ENCODE data around the gene SMIM7.

DNA sequence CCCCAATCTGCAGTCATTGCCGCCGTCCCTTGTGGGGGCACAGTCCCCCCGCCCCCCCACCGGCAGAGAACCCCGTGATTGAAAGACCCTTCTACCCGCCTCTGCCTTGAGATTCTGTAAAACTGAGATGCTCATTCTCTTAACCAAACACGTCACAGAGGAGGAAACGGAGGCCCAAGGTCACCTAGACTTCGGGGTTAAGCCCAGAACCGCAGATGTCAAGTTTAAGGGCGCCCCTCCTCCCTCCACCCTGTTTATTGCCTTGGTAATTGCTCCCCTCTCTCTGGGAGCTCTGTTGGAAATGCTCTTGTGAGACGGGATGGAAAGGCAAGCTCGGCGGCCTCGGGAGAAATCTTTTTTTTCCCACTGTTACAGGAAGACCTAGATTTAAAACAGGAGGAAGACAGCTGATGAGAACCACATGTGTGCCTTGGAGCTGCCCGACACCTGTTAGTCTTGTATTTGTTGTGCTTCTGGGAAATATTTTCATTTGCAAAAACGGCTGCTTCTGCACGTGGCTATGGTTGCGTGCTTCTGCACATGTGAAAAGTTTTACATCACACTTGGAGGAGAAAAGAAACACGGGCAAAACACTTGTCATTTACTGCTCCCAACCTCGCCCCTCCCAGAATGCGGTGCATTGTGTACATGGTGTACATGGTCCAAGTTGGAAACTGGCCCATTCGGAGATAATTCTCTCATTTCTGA is 30.8 kb downstream of the SMIM7 start:
- TF ChIP-seq, protein P1, sequence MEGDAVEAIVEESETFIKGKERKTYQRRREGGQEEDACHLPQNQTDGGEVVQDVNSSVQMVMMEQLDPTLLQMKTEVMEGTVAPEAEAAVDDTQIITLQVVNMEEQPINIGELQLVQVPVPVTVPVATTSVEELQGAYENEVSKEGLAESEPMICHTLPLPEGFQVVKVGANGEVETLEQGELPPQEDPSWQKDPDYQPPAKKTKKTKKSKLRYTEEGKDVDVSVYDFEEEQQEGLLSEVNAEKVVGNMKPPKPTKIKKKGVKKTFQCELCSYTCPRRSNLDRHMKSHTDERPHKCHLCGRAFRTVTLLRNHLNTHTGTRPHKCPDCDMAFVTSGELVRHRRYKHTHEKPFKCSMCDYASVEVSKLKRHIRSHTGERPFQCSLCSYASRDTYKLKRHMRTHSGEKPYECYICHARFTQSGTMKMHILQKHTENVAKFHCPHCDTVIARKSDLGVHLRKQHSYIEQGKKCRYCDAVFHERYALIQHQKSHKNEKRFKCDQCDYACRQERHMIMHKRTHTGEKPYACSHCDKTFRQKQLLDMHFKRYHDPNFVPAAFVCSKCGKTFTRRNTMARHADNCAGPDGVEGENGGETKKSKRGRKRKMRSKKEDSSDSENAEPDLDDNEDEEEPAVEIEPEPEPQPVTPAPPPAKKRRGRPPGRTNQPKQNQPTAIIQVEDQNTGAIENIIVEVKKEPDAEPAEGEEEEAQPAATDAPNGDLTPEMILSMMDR (IDR thresholded peaks at IDR 0.05) = no peak
- no peak for TF ChIP-seq EZH2 (IDR thresholded peaks at IDR 0.05)
